Measurements from ENCODE around the gene TMA16. TPM values are rescaled to one million over a fixed set of nuclear protein-coding genes. Genes with fewer than 3 reads are reported as not detected.

TMA16 gene
- total RNA-seq, 1 experiment from 2014 or later, result 49.1 TPM

DNA sequence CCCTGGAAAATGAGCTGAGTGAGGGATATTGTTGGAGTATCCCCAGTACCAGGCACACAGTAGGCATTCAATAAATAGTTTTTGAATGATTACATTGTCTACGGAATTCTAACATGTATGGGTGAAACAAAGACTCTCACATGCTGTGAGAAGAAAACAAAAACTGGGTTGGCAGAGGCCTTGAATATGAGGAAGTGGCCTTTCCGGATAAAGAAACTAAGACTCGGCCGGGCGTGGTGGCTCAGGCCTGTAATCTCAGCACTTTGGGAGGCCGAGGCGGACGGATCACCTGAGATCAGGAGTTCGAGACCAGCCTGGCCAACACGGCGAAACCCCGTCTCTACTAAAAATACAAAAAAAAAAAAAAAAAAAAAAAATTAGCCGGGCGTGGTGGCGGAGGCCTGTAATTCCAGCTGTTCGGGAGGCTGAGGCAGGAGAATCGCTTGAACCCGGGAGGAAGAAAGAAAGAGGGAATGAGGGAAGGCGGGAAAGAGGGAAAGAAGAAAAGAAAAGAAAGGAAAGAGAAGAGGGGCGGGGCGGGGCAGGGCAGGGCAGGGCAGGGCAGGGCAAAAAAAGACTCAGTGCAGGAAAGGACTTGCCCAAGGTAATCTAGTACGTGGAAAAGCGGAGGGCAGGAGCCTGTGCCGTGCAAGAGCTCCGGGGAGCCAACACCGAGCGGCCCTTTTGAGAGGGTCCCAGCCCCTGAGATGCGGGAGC lies 689 bp upstream of the TMA16 start:
- ATAC-seq (peak; percentile 30; the same call in 1 of the 2 replicates), DNase-seq (no peak)
- H3K79me2 ChIP-seq (ENCODE audit: low read length), result peaks cover 43% of the 10 kb centered on the region
- peak overlapping the region; percentile 100 for H3K9ac ChIP-seq (ENCODE audit: low read length)
- H3K4me2 ChIP-seq (ENCODE audit: low read length), result peak overlapping the region; percentile 84
- intact Hi-C loops (cut with micrococcal nuclease), result no loop called here
- ChIA-PET POLR2A (ENCODE audit: unreplicated experiment) (interaction anchor here (0.7 to 1.0 kb wide), 3 partner anchors 47 to 1747 kb away, joined by 3 read pairs; no protein-coding TSS in a partner anchor), CTCF (interaction anchor here (0.5 to 0.7 kb wide), 3 partner anchors 47 to 1254 kb away, joined by 3 to 6 read pairs (median 4); no protein-coding TSS in a partner anchor)
- no peak for TF ChIP-seq EZH2phosphoT487 (IDR thresholded peaks at IDR 0.05; ENCODE audit: borderline replicate concordance, low read length)
- H3K4me1 ChIP-seq (ENCODE audit: insufficient read depth, low read length), result peaks cover 4% of the 10 kb centered on the region; the same call in 1 of the 2 replicates
- 0 out of 2 replicates have a peak, but pooled peaks cover 11% of the 10 kb centered on the region for H4K20me1 ChIP-seq (ENCODE audit: low read length)
- H3K27me3 ChIP-seq (ENCODE audit: low read length), result no peaks in the 10 kb centered on the region
- TSS peak; percentile 56 for BruUV-seq (replicated peaks)
- H3F3A ChIP-seq (ENCODE audit: low read length, unreplicated experiment), result no peaks in the 10 kb centered on the region
- peak overlapping the region; percentile 94 for H2AFZ ChIP-seq (ENCODE audit: low read length)
- H3K9me3 ChIP-seq (ENCODE audit: low read length), result no peaks in the 10 kb centered on the region
- peak overlapping the region; percentile 98 for H3K27ac ChIP-seq (ENCODE audit: low read length)
- no peaks in the 10 kb centered on the region for H3K9me2 ChIP-seq (replicated peaks; ENCODE audit: low read length)
- peaks cover 5% of the 10 kb centered on the region; the same call in 1 of the 2 replicates for H3K36me3 ChIP-seq (ENCODE audit: low read depth, low read length)
- H3K4me3 ChIP-seq (ENCODE audit: low read length), result peak overlapping the region; percentile 97

GRCh38 chr4:163495900-163496299 lies 1.4 kb downstream of the TMA16 start:
- H3K4me2 ChIP-seq (ENCODE audit: low read length), result peak overlapping the region; percentile 84
- H3K4me1 ChIP-seq (ENCODE audit: insufficient read depth, low read length), result peaks cover 4% of the 10 kb centered on the region; the same call in 1 of the 2 replicates
- intact Hi-C loops (cut with micrococcal nuclease), result loop anchor here (1.0 kb wide), 1 partner anchor 44 kb away; no protein-coding TSS in a partner anchor
- TF ChIP-seq EZH2phosphoT487 (IDR thresholded peaks at IDR 0.05; ENCODE audit: borderline replicate concordance, low read length) (no peak), EZH2 (IDR thresholded peaks at IDR 0.05; ENCODE audit: low read length, unreplicated experiment) (no peak)
- TF ChIP-seq, protein P1, sequence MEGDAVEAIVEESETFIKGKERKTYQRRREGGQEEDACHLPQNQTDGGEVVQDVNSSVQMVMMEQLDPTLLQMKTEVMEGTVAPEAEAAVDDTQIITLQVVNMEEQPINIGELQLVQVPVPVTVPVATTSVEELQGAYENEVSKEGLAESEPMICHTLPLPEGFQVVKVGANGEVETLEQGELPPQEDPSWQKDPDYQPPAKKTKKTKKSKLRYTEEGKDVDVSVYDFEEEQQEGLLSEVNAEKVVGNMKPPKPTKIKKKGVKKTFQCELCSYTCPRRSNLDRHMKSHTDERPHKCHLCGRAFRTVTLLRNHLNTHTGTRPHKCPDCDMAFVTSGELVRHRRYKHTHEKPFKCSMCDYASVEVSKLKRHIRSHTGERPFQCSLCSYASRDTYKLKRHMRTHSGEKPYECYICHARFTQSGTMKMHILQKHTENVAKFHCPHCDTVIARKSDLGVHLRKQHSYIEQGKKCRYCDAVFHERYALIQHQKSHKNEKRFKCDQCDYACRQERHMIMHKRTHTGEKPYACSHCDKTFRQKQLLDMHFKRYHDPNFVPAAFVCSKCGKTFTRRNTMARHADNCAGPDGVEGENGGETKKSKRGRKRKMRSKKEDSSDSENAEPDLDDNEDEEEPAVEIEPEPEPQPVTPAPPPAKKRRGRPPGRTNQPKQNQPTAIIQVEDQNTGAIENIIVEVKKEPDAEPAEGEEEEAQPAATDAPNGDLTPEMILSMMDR (conservative IDR thresholded peaks at IDR 0.05; ENCODE audit: low read depth, low read length), result no peak
- no peaks in the 10 kb centered on the region for H3K9me3 ChIP-seq (ENCODE audit: low read length)
- H3K4me3 ChIP-seq (ENCODE audit: low read length), result peak overlapping the region; percentile 97
- ATAC-seq (no peak), DNase-seq (no peak)
- H2AFZ ChIP-seq (ENCODE audit: low read length), result no peak overlapping the region
- ChIA-PET POLR2A (ENCODE audit: unreplicated experiment) (no interaction called here), CTCF (no interaction called here)
- peak overlapping the region; percentile 100 for H3K9ac ChIP-seq (ENCODE audit: low read length)
- H4K20me1 ChIP-seq (ENCODE audit: low read length), result 0 out of 2 replicates have a peak, but pooled peaks cover 11% of the 10 kb centered on the region
- H3F3A ChIP-seq (ENCODE audit: low read length, unreplicated experiment), result no peaks in the 10 kb centered on the region
- H3K79me2 ChIP-seq (ENCODE audit: low read length), result peaks cover 64% of the 10 kb centered on the region
- H3K9me2 ChIP-seq (replicated peaks; ENCODE audit: low read length), result no peaks in the 10 kb centered on the region
- peaks cover 5% of the 10 kb centered on the region; the same call in 1 of the 2 replicates for H3K36me3 ChIP-seq (ENCODE audit: low read depth, low read length)
- no peaks in the 10 kb centered on the region for H3K27me3 ChIP-seq (ENCODE audit: low read length)
- BruUV-seq (replicated peaks), result no TSS peak
- no peak overlapping the region for H3K27ac ChIP-seq (ENCODE audit: low read length)

DNA sequence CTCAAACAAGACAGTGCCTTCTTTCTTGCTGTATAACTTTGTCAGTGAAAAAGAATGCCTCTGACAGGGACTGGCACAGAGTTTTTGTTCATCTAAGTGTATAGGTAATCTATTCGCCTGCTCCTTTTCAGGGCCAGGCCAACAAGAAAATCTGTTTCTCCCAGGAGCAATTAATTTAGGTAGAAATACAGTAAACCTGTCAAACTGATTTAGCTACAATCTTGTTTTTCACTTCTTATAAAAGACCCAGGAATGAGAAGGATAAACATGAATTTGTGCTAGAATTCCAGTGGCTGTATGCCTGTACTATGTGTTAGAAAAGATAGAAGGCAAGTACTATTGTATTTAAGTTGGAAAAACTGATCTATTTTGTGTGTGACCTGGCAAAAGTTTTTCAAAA lies 6.1 kb downstream of the TMA16 start:
- CTCF ChIA-PET, result no interaction called here
- ATAC-seq, result no peak
- H2AFZ ChIP-seq (ENCODE audit: low read length), result no peak overlapping the region

More for the DNA sequence above, 6.1 kb downstream of the TMA16 start:
- Histone ChIP-seq H3K4me2 (ENCODE audit: low read length) (no peak overlapping the region), H3K9me2 (replicated peaks; ENCODE audit: low read length) (no peaks in the 10 kb centered on the region), H3K9ac (ENCODE audit: low read length) (no peak overlapping the region), H3K27ac (ENCODE audit: low read length) (no peak overlapping the region), H3K36me3 (ENCODE audit: low read depth, low read length) (peaks cover 5% of the 10 kb centered on the region; the same call in 1 of the 2 replicates), H3F3A (ENCODE audit: low read length, unreplicated experiment) (no peaks in the 10 kb centered on the region), H3K4me1 (ENCODE audit: insufficient read depth, low read length) (peaks cover 24% of the 10 kb centered on the region), H4K20me1 (ENCODE audit: low read length) (peaks cover 42% of the 10 kb centered on the region; the same call in 1 of the 2 replicates), H3K27me3 (ENCODE audit: low read length) (no peaks in the 10 kb centered on the region), H3K79me2 (ENCODE audit: low read length) (peaks cover 100% of the 10 kb centered on the region), H3K4me3 (ENCODE audit: low read length) (no peak overlapping the region), H3K9me3 (ENCODE audit: low read length) (no peaks in the 10 kb centered on the region)
- intact Hi-C loops (cut with micrococcal nuclease), result no loop called here
- TF ChIP-seq EZH2 (IDR thresholded peaks at IDR 0.05; ENCODE audit: low read length, unreplicated experiment), result no peak
- TF ChIP-seq, protein P1 (conservative IDR thresholded peaks at IDR 0.05; ENCODE audit: low read depth, low read length), result no peak
- TF ChIP-seq EZH2phosphoT487 (IDR thresholded peaks at IDR 0.05; ENCODE audit: borderline replicate concordance, low read length), result no peak
- POLR2A ChIA-PET (ENCODE audit: unreplicated experiment), result no interaction called here
- no peak for DNase-seq
- no TSS peak for BruUV-seq (replicated peaks)

Measured in PC-3 (cell line).